ENCODE measurements around the gene RBSN.

RBSN gene

GRCh38 chr3:15056676-15057404, 42.1 kb downstream of the RBSN start:
- DNase-seq: no peak

GRCh38 chr3:15055019-15055557, 43.9 kb downstream of the RBSN start:
- DNase-seq: peak; percentile 11

- no peak for DNase-seq
Measured at GRCh38 chr3:15053541-15053940, 45.4 kb downstream of the RBSN start.

DNA sequence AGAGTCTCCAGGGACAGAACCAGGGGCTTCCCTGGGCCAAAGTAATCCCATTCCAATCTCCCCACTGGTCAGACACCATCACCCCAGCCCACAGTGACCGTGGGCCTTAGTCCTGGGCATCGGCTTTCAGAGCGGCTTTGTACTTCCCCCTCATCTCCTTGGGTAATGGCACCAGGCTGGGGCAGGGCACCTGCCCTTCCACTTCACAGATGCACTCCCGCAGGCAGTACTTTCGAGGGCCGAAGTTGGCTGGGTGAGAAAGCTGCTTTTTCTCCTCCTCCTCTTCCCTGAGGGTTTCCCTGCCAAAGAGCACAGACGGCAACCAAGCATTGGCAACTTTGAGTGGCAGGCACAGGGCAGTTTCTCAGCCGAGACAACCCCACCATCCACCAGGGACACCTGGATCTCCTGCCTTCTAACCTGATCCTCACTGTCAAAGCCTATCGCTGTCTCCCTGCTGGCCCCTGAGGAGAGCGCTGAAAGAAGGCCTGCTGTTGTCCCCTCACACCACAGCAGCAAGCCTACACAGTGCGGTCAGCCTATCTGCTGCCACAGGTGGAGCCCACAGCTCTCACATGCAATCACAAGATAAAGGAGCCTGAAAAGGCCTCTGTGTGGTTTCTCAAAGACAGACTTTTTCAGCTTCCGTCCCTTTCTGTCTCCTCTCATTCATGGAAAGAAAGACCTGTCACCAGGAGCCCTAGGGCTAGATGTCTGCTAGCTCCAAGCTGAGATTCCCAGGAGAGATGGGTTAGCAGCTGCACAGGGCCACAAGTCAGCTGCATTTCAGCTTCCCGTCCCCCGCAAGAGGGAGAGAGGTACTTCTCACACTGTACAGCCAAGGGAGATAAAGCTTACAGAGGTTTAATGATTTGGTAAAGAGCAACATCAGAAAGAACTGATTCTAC, 46.4 kb downstream of the RBSN start:
- DNase-seq: no peak

DNA sequence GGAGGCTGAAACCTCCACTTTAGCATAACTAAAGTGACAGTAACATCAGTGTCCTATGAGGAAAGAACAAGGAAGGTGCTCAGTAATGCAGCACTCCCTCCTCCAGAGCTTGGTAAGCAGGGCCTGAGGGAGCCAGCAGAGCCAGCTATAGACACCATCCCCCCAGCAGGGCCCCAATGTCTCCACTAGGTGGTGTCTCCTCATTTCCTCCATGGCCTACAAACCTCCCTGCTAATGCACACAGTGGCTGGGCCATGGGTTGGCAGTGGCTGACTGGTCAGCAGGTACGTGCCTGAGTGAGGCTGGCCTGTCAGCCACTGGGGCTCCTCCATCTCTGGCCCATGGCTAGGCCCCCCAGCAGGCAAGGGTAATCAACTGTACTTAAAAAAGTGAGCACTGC, 47.4 kb downstream of the RBSN start:
- peak; percentile 14 for DNase-seq

GRCh38 chr3:15050405-15051092, 48.4 kb downstream of the RBSN start:
- DNase-seq: no peak

- DNase-seq: no peak
Measured at GRCh38 chr3:15049584-15049983, 49.4 kb downstream of the RBSN start.

DNA sequence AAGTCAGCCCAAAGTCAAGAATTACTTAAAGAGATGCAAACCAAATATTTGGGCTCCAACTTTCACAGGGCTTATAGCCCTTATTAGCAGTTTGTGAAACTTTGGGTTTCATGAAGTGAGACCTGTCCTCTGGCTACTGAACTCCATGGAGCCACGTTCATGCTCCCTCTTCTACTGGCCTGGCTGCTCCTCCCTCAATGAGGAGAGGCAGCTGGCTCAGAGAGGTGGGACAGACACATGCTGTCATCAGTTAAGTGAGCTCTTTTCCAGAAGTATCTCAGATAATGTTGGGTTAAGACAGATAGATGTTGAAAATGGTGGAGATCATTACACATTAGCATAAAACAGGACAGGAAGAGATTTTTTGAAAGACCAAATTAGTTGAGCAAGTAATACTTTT, 53.3 kb downstream of the RBSN start:
- no peak for DNase-seq

GRCh38 chr3:15044326-15044725, 54.6 kb downstream of the RBSN start:
- no peak for DNase-seq

DNA sequence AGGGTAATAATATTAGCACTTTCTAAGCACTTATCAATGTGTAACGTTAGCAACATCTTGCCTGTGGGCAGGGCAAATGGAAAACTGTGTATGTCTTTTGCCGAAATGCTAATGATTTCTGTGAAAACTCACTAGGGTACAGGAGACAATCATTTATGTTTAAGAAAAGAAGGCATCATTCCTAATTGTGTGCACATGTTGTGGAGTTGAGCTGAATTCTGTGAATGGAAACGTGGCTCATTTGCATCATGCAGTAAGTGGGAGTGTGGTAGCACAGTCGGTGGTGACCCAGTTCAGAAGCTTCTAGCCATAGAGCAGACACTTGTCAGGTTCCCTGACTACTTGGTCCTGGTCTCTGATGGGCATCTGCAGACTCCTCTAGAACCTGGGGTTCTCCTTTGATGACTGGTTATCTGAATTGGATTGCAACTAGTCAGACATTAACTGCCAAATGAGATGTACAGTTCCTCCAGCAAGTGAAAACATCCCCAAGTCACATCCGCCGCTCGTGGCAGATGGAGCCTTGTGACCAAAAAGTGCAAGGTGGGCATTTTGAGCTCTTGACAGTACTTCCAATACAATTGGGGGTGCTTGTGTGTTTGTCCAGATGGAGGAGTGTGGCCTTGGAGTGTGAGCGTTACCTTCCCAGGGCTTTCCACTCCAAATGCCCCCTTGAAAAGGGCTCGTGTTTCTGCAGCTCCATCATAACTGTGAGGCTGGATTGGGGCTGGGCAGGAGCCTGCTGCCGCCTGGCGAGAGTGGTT, 55.4 kb downstream of the RBSN start:
- DNase-seq: peak; percentile 23

- peak; percentile 53 for DNase-seq
Measured at GRCh38 chr3:15042936-15043335, 56.0 kb downstream of the RBSN start.

DNA sequence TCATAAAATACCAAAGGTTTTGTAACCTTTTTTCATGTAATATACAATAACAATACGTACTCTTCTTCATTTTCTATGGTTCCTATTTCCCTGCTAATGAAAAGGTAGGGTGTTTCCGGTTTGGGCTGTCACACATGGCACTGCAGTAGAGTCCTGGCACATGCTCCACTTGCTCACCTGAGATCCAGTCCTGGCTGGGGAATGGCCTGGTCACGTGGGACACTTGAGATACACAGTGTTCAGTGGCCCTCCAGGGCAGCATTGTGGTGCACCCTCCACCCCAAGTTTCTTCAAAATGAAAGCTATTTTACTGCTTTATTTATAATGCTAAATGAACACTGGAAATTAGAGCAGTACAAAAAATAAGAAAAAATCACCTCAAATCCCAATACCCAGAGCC, 57.0 kb downstream of the RBSN start:
- no peak for DNase-seq

- no peak for DNase-seq
Measured at GRCh38 chr3:15040844-15041243, 58.1 kb downstream of the RBSN start.

- no peak for DNase-seq
Measured at GRCh38 chr3:15038306-15038705, 60.6 kb downstream of the RBSN start.

DNA sequence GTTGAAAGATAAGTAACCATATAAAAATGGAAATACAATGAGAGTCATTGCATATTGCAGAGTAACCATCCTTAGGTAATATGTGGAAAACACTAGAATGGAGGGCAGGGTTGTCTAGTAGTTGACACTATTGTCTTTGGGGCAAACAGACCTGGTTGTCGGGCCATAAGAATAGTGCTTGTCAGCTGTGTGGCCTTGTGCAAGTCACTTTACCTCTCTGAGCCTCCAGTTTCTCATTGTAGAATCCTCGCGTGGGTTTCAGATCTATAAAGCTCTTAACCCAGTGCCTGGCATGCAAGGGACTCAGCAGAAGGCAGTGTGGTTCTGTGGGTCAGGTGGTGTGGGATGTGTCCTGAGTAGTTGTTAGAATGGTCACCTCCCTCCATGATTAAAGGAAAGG, 65.8 kb downstream of the RBSN start:
- no peak for DNase-seq

- DNase-seq: no peak
Measured at GRCh38 chr3:15032650-15033049, 66.3 kb downstream of the RBSN start.

DNA sequence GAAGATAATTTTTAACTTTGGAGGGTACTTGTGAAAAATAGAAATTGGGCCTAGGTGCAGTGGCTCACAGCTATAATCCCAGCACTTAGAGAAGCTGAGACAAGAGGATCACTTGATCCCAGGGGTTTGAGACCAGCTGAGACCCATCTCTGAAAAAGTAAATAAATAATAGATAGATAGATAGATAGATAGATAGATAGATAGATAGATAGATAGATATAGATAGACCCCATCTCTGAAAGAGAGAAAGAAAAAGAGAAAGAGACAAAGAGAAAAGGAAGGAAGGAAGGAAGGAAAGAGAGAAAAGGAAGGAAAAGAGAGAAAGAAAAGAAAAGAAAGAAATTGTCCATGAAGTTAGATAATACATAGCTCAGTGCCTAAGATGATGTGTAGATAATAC, 69.3 kb downstream of the RBSN start:
- no peak for DNase-seq

DNA sequence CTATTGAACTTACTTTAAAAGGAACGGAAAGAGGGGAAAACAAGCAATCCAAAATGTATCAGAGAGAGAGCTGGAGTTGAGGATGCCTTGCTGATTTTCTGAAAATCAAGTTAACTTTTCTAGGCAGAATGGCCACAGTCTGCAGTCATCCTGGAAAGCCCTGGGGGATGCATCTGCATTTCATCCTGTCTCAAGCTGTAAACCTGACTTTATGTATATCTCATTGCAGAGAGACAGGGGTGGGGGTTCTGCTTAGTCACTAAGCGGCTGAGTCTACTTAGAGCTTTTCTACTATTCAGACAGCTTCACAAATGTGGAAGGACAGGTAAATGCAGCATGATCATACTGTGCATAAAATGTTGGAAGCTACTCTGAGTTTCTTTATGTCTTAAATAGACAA, 75.2 kb downstream of the RBSN start:
- DNase-seq: no peak

DNA sequence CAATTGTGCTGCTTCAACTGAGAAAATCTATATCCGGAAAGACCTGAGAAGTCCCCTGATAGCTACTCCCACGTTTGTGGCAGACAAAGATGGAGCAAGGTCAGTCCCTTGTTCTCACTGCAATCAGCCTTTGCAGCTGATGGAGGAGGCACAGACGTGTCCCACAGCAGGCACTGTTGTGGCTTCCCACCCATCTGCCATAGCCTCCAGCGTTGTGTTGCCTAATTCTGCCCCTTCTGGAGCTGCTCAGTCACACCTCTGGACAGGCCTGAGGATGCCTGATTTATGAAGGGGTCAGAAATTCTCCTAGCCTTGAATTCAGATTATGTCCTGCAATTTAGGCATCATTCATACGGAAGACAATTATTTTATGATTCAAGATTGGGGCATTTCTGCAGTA, 75.7 kb downstream of the RBSN start:
- DNase-seq: no peak
